Stimulated activated CD4-positive, alpha-beta T cell treated with anti-CD3 and anti-CD28 coated beads, Interleukin-12 subunit alpha, Interleukin-12 subunit beta, amount 100 ng/mL, for 24 hours (primary cell): ENCODE measurements around the gene SKAP2.

Experiments
- DNase-seq, 2 experiments: peaks; one replicate each; pipeline ENCODE4 v3.0.0-alpha.2; 2020; ENCODE audit warnings: low read depth in 2 of 2

Gene SKAP2

GRCh38 chr7:26638140-26638539 is 226.2 kb downstream of the SKAP2 start:
- DNase-seq: no peak

GRCh38 chr7:26637610-26638009 is 226.8 kb downstream of the SKAP2 start:
- DNase-seq: no peak

GRCh38 chr7:26636808-26637207 is 227.6 kb downstream of the SKAP2 start:
- DNase-seq: no peak

- no peak for DNase-seq
Observed at GRCh38 chr7:26633557-26633956, 230.8 kb downstream of the SKAP2 start.

- DNase-seq: no peak
Observed at GRCh38 chr7:26631601-26632000, 232.8 kb downstream of the SKAP2 start.

- DNase-seq: no peak
Observed at GRCh38 chr7:26630941-26631580, 233.3 kb downstream of the SKAP2 start.

GRCh38 chr7:26630361-26630760 is 234.0 kb downstream of the SKAP2 start:
- DNase-seq: no peak

GRCh38 chr7:26629696-26630095 is 234.7 kb downstream of the SKAP2 start:
- no peak for DNase-seq

- no peak for DNase-seq
Observed at GRCh38 chr7:26627891-26628341, 236.5 kb downstream of the SKAP2 start.

- no peak for DNase-seq
Observed at GRCh38 chr7:26627221-26627620, 237.2 kb downstream of the SKAP2 start.

- no peak for DNase-seq
Observed at GRCh38 chr7:26626687-26627086, 237.7 kb downstream of the SKAP2 start.

- no peak for DNase-seq
Observed at GRCh38 chr7:26626156-26626555, 238.2 kb downstream of the SKAP2 start.

- DNase-seq: no peak
Observed at GRCh38 chr7:26625286-26625685, 239.1 kb downstream of the SKAP2 start.

GRCh38 chr7:26624839-26625238 is 239.6 kb downstream of the SKAP2 start:
- DNase-seq: no peak

- DNase-seq: no peak
Observed at GRCh38 chr7:26624431-26624830, 240.0 kb downstream of the SKAP2 start.

- DNase-seq: no peak
Observed at GRCh38 chr7:26620352-26620751, 244.0 kb downstream of the SKAP2 start.

- DNase-seq: no peak
Observed at GRCh38 chr7:26619348-26619984, 244.9 kb downstream of the SKAP2 start.

GRCh38 chr7:26618898-26619297 is 245.5 kb downstream of the SKAP2 start:
- DNase-seq: no peak

GRCh38 chr7:26618449-26618848 is 245.9 kb downstream of the SKAP2 start:
- DNase-seq: no peak
